IMR-90 (cell line): ENCODE results near the gene TPSD1. TPM values are rescaled to one million over a fixed set of nuclear protein-coding genes. Genes with fewer than 3 reads are reported as not detected.

ENCODE experiments used
- ATAC-seq: fragments of 200-7000 bp; cut with Tn5 transposase; 2 replicates; pipeline ENCODE4 v1.9.1; 2020; ENCODE audit warnings: low read depth, mild to moderate bottlenecking, moderate library complexity
- BruUV-seq: library from RNA; stranded (reverse); fragments of 400-500 nt; replicated peaks from 2 replicates; lab custom pipeline; 2021; lab: Mats Ljungman, UMichigan
- CTCF ChIA-PET: fragments of 300-600 bp; formaldehyde crosslinking; extraction: SDS; loops from one replicate; lab custom pipeline; 2021; ENCODE audit warnings: antibody characterized with exemption; lab: Yijun Ruan, JAX
- POLR2A ChIA-PET: fragments of 300-600 bp; sonication (Branson Sonifier 250); formaldehyde crosslinking; loops from one replicate; lab custom pipeline; 2022; ENCODE audit warnings: antibody characterized with exemption; ENCODE audit not compliant: unreplicated experiment; lab: Charles Lee
- DNase-seq: peaks from one replicate; pipeline ENCODE4 v3.0.0; 2013
- H2AFZ ChIP-seq: replicated peaks from 2 replicates; pipeline ENCODE3; 2013; ENCODE audit warnings: low read length, mild to moderate bottlenecking; ENCODE audit not compliant: poor library complexity
- H2AK5ac ChIP-seq: 2 replicates; pipeline ENCODE4 v1.6.1; 2013; ENCODE audit warnings: low read depth, low read length, inconsistent platforms
- H2AK9ac ChIP-seq: replicated peaks from 2 replicates; pipeline ENCODE3; 2013; ENCODE audit warnings: mild to moderate bottlenecking, low read depth, low read length, moderate library complexity; ENCODE audit not compliant: poor library complexity
- H2BK120ac ChIP-seq: 2 replicates; pipeline ENCODE4 v1.6.1; 2013; ENCODE audit warnings: low read depth, low read length, inconsistent platforms
- H2BK15ac ChIP-seq: 3 replicates; pipeline ENCODE4 v1.6.1; 2013; ENCODE audit warnings: low read depth, low read length, inconsistent platforms
- H2BK20ac ChIP-seq: 2 replicates; pipeline ENCODE4 v1.6.1; 2013; ENCODE audit warnings: low read depth, mild to moderate bottlenecking, inconsistent platforms, low read length, moderate library complexity
- H2BK5ac ChIP-seq: 2 replicates; pipeline ENCODE4 v1.6.1; 2013; ENCODE audit warnings: mild to moderate bottlenecking, low read depth, low read length, inconsistent platforms; ENCODE audit not compliant: poor library complexity, severe bottlenecking
- H3K14ac ChIP-seq: replicated peaks from 2 replicates; pipeline ENCODE4 v1.6.1; 2013; ENCODE audit warnings: low read depth, low read length, inconsistent platforms
- H3K18ac ChIP-seq: 2 replicates; pipeline ENCODE4 v1.6.1; 2013; ENCODE audit warnings: low read depth, low read length, control low read depth
- H3K23ac ChIP-seq: 2 replicates; pipeline ENCODE4 v1.6.1; 2013; ENCODE audit warnings: low read depth, low read length, inconsistent platforms
- H3K27ac ChIP-seq: 2 replicates; pipeline ENCODE4 v1.5.1; 2013; ENCODE audit warnings: mild to moderate bottlenecking, control low read depth, low read length; ENCODE audit not compliant: insufficient read depth
- H3K27me3 ChIP-seq: 2 replicates; pipeline ENCODE4 v1.6.1; 2013; ENCODE audit warnings: low read length; ENCODE audit not compliant: control insufficient read depth, insufficient read depth
- H3K36me3 ChIP-seq: 2 replicates; pipeline ENCODE4 v1.6.1; 2013; ENCODE audit warnings: low read length, mixed read lengths; ENCODE audit not compliant: control insufficient read depth, insufficient read depth
- H3K4ac ChIP-seq: 2 replicates; pipeline ENCODE4 v1.6.1; 2013; ENCODE audit warnings: low read depth, low read length, inconsistent platforms
- H3K4me1 ChIP-seq: 2 replicates; pipeline ENCODE4 v1.6.1; 2013; ENCODE audit warnings: low read length, mixed read lengths; ENCODE audit not compliant: control insufficient read depth, insufficient read depth
- H3K4me2 ChIP-seq: 2 replicates; pipeline ENCODE4 v1.6.1; 2013; ENCODE audit warnings: low read depth, mild to moderate bottlenecking, control low read depth, low read length, moderate library complexity
- H3K4me3 ChIP-seq: 2 replicates; pipeline ENCODE4 v1.5.1; 2013; ENCODE audit warnings: low read depth, mild to moderate bottlenecking, control low read depth, low read length, moderate library complexity; ENCODE audit not compliant: insufficient read depth
- H3K56ac ChIP-seq: 2 replicates; pipeline ENCODE4 v1.6.1; 2013; ENCODE audit warnings: low read length, inconsistent platforms; ENCODE audit not compliant: insufficient read depth; ENCODE audit errors: extremely low read depth
- H3K79me1 ChIP-seq, 2 experiments: 2 replicates each; pipeline ENCODE4 v1.6.1; 2013; ENCODE audit warnings: low read length in 2 of 2, inconsistent platforms in 1 of 2, low read depth in 1 of 2
- H3K9ac ChIP-seq: 2 replicates; pipeline ENCODE4 v1.6.1; 2013; ENCODE audit warnings: low read depth, low read length, control low read depth
- H3K9me1 ChIP-seq: 2 replicates; pipeline ENCODE4 v1.6.1; 2013; ENCODE audit warnings: low read length, inconsistent platforms; ENCODE audit not compliant: insufficient read depth
- H3K9me3 ChIP-seq: 2 replicates; pipeline ENCODE4 v1.6.1; 2013; ENCODE audit warnings: low read length; ENCODE audit not compliant: control insufficient read depth, insufficient read depth
- H4K20me1 ChIP-seq: 2 replicates; pipeline ENCODE4 v1.6.1; 2013; ENCODE audit warnings: low read length, inconsistent platforms; ENCODE audit not compliant: insufficient read depth
- H4K5ac ChIP-seq: 2 replicates; pipeline ENCODE4 v1.6.1; 2013; ENCODE audit warnings: mild to moderate bottlenecking, low read depth, low read length, control low read depth
- H4K8ac ChIP-seq, 2 experiments: 2 replicates each; pipeline ENCODE4 v1.6.1; 2013; ENCODE audit warnings: low read depth in 2 of 2, low read length in 2 of 2, control low read depth in 1 of 2, inconsistent platforms in 1 of 2
- H4K91ac ChIP-seq: 2 replicates; pipeline ENCODE4 v1.6.1; 2013; ENCODE audit warnings: low read depth, low read length, inconsistent platforms; ENCODE audit not compliant: insufficient read depth
- BHLHE40 ChIP-seq: fragments of 150-350 bp; IDR thresholded peaks from 2 replicates; pipeline ENCODE4 v1.6.1; 2016; ENCODE audit warnings: mild to moderate bottlenecking, low read depth, low read length
- CEBPB ChIP-seq: IDR thresholded peaks from 2 replicates; pipeline ENCODE4 v1.6.1; 2012; ENCODE audit warnings: low read depth, low read length, improper control_type of control experiment
- CHD1 ChIP-seq: IDR thresholded peaks from 2 replicates; pipeline ENCODE4 v1.6.1; 2012; ENCODE audit warnings: low read depth, low read length, improper control_type of control experiment
- FOS ChIP-seq: fragments of 150-350 bp; IDR thresholded peaks from 2 replicates; pipeline ENCODE4 v1.6.1; 2016; ENCODE audit warnings: low read depth, low read length
- MAFK ChIP-seq: IDR thresholded peaks from 2 replicates; pipeline ENCODE4 v1.6.1; 2012; ENCODE audit warnings: low read depth, low read length, improper control_type of control experiment
- MAZ ChIP-seq: IDR thresholded peaks from 2 replicates; pipeline ENCODE4 v1.6.1; 2012; ENCODE audit warnings: low read depth, mild to moderate bottlenecking, low read length, improper control_type of control experiment, moderate library complexity, borderline replicate concordance
- MXI1 ChIP-seq: IDR thresholded peaks from 2 replicates; pipeline ENCODE4 v1.6.1; 2012; ENCODE audit warnings: low read depth, mild to moderate bottlenecking, low read length, moderate library complexity, borderline replicate concordance
- NFE2L2 ChIP-seq: fragments of 150-350 bp; IDR thresholded peaks from 2 replicates; pipeline ENCODE4 v1.6.1; 2016; ENCODE audit warnings: low read depth, mild to moderate bottlenecking, low read length
- POLR2A ChIP-seq: IDR thresholded peaks from 2 replicates; pipeline ENCODE4 v1.6.1; 2012; ENCODE audit warnings: mild to moderate bottlenecking, low read depth, low read length
- RAD21 ChIP-seq: IDR thresholded peaks from 2 replicates; pipeline ENCODE4 v1.6.1; 2012; ENCODE audit warnings: low read length, improper control_type of control experiment
- RCOR1 ChIP-seq: IDR thresholded peaks from 2 replicates; pipeline ENCODE4 v1.6.1; 2012; ENCODE audit warnings: mild to moderate bottlenecking, low read length, improper control_type of control experiment; ENCODE audit not compliant: insufficient replicate concordance
- RFX5 ChIP-seq: IDR thresholded peaks from 2 replicates; pipeline ENCODE4 v1.8.0; 2012; ENCODE audit warnings: low read depth, mild to moderate bottlenecking, low read length, moderate library complexity
- SMC3 ChIP-seq: fragments of 150-350 bp; IDR thresholded peaks from 2 replicates; pipeline ENCODE4 v1.6.1; 2016; ENCODE audit warnings: low read depth, mild to moderate bottlenecking, antibody characterized with exemption, low read length, moderate library complexity
- WGBS, 2 experiments: methylation state at CpG; one replicate each; pipeline versions ENCODE4 v1.1.5 to v1.1.7; 2013; ENCODE audit warnings: missing lambda C conversion rate in 2 of 2; ENCODE audit not compliant: insufficient read length in 1 of 2; ENCODE audit errors: extremely low coverage in 2 of 2; 5-methylcytosine and 5-hydroxymethylcytosine counted together
- dilution Hi-C: fragments of 300-500 bp; cut with HindIII; formaldehyde crosslinking; loops from one replicate; pipeline ENCODE4 v1.14.3; 2018; ENCODE audit warnings: low sequenced_read_pairs; ENCODE audit not compliant: unreplicated experiment
- in situ Hi-C: fragments of 300-500 bp; cut with MboI; formaldehyde crosslinking; loops from 3 replicates; pipeline ENCODE4 v1.14.3; 2019; ENCODE audit warnings: low sequenced_read_pairs, inconsistent platforms, mixed read lengths
- intact Hi-C: fragments of 100-400 bp; cut with micrococcal nuclease; formaldehyde crosslinking; loops from 2 replicates; pipeline ENCODE4 v1.10.0; 2022
- polyA plus RNA-seq, 3 experiments: library from polyadenylated mRNA; depleted of rRNA; stranded (reverse); fragments of >200 nt; gene quantifications; 2 replicates each; pipeline ENCODE4 v1.2.3, GENCODE V29; 2012; ENCODE audit warnings: low replicate concordance in 1 of 3
- total RNA-seq: library from RNA; depleted of rRNA; stranded (reverse); fragments of >200 nt; gene quantifications from 2 replicates; pipeline ENCODE4 v1.2.3, GENCODE V29; 2012
- TF ChIP-seq, protein P1 (sequence below): conservative IDR thresholded peaks from 2 replicates; pipeline ENCODE4 v1.5.1; 2012; ENCODE audit warnings: mild to moderate bottlenecking, low read depth, low read length, improper control_type of control experiment
- TF ChIP-seq, protein P2 (sequence below): fragments of 150-350 bp; IDR thresholded peaks from 2 replicates; pipeline ENCODE4 v1.6.1; 2017; ENCODE audit warnings: mild to moderate bottlenecking, antibody characterized with exemption, low read length, low read depth
- TF ChIP-seq, protein P3 (sequence below): fragments of 150-350 bp; IDR thresholded peaks from 2 replicates; pipeline ENCODE4 v1.6.1; 2016; ENCODE audit warnings: low read depth, mild to moderate bottlenecking, low read length, moderate library complexity, borderline replicate concordance

TPSD1 gene
- total and polyA plus RNA-seq, 2 of the 4 experiments (the other 2 are of a cell fraction) = not detected

DNA sequence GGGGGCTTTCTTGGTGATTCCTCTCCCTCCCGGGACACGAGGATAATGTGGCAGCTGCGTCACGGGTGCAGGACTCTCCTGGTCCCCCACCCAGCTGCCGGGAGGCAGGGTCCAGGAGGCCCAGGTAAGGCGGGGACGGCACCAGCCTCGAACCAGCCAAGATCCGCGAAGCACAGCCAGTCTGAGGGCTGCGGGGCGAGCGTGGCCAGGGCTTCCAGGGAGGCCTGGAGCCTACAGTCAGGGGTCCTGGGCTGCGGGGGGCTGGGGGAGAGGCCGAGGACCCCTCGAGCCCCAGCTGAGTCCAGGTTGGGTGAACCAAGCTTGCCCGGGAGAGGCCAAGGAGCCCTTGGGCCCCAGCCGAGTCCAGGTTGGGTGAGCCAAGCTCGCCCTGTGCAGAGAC, 10.0 kb downstream of the TPSD1 start:
- CTCF ChIA-PET = no interaction called here
- POLR2A ChIA-PET = no interaction called here
- WGBS, 2 experiments = 71% methylated on average over 16 of the region's 19 CpGs; no CpG with 5 or more reads in 1 of the 2 experiments
- Histone ChIP-seq H3K23ac (no peak overlapping the region), H3K79me1 (no peaks in the 10 kb centered on the region), H3K9me1 (peaks cover 4% of the 10 kb centered on the region; the same call in 1 of the 2 replicates), H3K27ac (no peak overlapping the region), H2AK5ac (no peak overlapping the region), H2BK20ac (no peak overlapping the region), H3K9me3 (no peaks in the 10 kb centered on the region), H3K14ac (no peak overlapping the region), H3K4me3 (no peak overlapping the region), H3K56ac (no peak overlapping the region), H3K36me3 (no peaks in the 10 kb centered on the region), H2BK120ac (no peak overlapping the region), H2BK5ac (no peak overlapping the region), H3K27me3 (peaks cover 25% of the 10 kb centered on the region; the same call in 1 of the 2 replicates), H4K91ac (no peak overlapping the region), H4K20me1 (no peaks in the 10 kb centered on the region; the same call in 1 of the 2 replicates), H3K18ac (no peak overlapping the region), H3K4me1 (no peaks in the 10 kb centered on the region), H3K4me2 (no peak overlapping the region), H4K5ac (no peak overlapping the region), H2BK15ac (no peak overlapping the region), H3K4ac (no peak overlapping the region), H2AK9ac (no peak overlapping the region), H3K9ac (no peak overlapping the region), H2AFZ (no peak overlapping the region), H4K8ac (no peak overlapping the region)
- BruUV-seq = no TSS peak
- no peak for ATAC-seq
- dilution Hi-C loops (no loop called here), in situ Hi-C loops (no loop called here), intact Hi-C loops (no loop called here)
- DNase-seq = no peak
- TF ChIP-seq NFE2L2 = no peak
- TF ChIP-seq CHD1 = no peak
- TF ChIP-seq MAFK = no peak
- no peak for TF ChIP-seq BHLHE40
- TF ChIP-seq RCOR1 = no peak
- TF ChIP-seq RAD21 = no peak
- no peak for TF ChIP-seq POLR2A
- TF ChIP-seq CEBPB = no peak
- no peak for TF ChIP-seq SMC3
- TF ChIP-seq, protein P1, sequence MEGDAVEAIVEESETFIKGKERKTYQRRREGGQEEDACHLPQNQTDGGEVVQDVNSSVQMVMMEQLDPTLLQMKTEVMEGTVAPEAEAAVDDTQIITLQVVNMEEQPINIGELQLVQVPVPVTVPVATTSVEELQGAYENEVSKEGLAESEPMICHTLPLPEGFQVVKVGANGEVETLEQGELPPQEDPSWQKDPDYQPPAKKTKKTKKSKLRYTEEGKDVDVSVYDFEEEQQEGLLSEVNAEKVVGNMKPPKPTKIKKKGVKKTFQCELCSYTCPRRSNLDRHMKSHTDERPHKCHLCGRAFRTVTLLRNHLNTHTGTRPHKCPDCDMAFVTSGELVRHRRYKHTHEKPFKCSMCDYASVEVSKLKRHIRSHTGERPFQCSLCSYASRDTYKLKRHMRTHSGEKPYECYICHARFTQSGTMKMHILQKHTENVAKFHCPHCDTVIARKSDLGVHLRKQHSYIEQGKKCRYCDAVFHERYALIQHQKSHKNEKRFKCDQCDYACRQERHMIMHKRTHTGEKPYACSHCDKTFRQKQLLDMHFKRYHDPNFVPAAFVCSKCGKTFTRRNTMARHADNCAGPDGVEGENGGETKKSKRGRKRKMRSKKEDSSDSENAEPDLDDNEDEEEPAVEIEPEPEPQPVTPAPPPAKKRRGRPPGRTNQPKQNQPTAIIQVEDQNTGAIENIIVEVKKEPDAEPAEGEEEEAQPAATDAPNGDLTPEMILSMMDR = no peak
- no peak for TF ChIP-seq RFX5
- no peak for TF ChIP-seq FOS
- TF ChIP-seq MAZ = no peak
- no peak for TF ChIP-seq MXI1
- TF ChIP-seq, protein P2, sequence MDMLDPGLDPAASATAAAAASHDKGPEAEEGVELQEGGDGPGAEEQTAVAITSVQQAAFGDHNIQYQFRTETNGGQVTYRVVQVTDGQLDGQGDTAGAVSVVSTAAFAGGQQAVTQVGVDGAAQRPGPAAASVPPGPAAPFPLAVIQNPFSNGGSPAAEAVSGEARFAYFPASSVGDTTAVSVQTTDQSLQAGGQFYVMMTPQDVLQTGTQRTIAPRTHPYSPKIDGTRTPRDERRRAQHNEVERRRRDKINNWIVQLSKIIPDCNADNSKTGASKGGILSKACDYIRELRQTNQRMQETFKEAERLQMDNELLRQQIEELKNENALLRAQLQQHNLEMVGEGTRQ = no peak
- TF ChIP-seq, protein P3, sequence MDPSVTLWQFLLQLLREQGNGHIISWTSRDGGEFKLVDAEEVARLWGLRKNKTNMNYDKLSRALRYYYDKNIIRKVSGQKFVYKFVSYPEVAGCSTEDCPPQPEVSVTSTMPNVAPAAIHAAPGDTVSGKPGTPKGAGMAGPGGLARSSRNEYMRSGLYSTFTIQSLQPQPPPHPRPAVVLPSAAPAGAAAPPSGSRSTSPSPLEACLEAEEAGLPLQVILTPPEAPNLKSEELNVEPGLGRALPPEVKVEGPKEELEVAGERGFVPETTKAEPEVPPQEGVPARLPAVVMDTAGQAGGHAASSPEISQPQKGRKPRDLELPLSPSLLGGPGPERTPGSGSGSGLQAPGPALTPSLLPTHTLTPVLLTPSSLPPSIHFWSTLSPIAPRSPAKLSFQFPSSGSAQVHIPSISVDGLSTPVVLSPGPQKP = no peak
